ENCODE results near the gene PTPRF. TPM values are rescaled to one million over a fixed set of nuclear protein-coding genes. Genes with fewer than 3 reads are reported as not detected.
"Not testable (repeated sequence)": the region's sequence is repeated elsewhere in the genome, so short reads cannot be mapped to it uniquely, and the experiment has no call there.

Gene PTPRF
- total RNA-seq, 1 experiment from 2014 or later, result 30.8 TPM

- no peak for DNase-seq (ENCODE audit: extremely low read depth, low read depth)
These were observed 89.6 kb downstream of the PTPRF start for GRCh38 chr1:43619996-43620920.

- no peak for DNase-seq (ENCODE audit: extremely low read depth, low read depth)
These were observed 90.3 kb downstream of the PTPRF start for GRCh38 chr1:43620956-43621355.

- no peak for DNase-seq (ENCODE audit: extremely low read depth, low read depth)
These were observed 90.7 kb downstream of the PTPRF start for GRCh38 chr1:43621386-43621785.

- DNase-seq (ENCODE audit: extremely low read depth, low read depth), result no peak
These were observed 91.2 kb downstream of the PTPRF start for GRCh38 chr1:43621861-43622260.

- no peak for DNase-seq (ENCODE audit: extremely low read depth, low read depth)
These were observed 91.8 kb downstream of the PTPRF start for GRCh38 chr1:43622471-43622870.

GRCh38 chr1:43622901-43623780, 92.5 kb downstream of the PTPRF start:
- no peak for DNase-seq (ENCODE audit: extremely low read depth, low read depth)

GRCh38 chr1:43625063-43625780, 94.5 kb downstream of the PTPRF start:
- no peak for DNase-seq (ENCODE audit: extremely low read depth, low read depth)

GRCh38 chr1:43632135-43632670, 101.5 kb downstream of the PTPRF start:
- DNase-seq (ENCODE audit: extremely low read depth, low read depth), result no peak

- DNase-seq (ENCODE audit: extremely low read depth, low read depth), result no peak
These were observed 104.0 kb downstream of the PTPRF start for GRCh38 chr1:43634721-43635120.

- no peak for DNase-seq (ENCODE audit: extremely low read depth, low read depth)
These were observed 105.4 kb downstream of the PTPRF start for GRCh38 chr1:43636006-43636641.

GRCh38 chr1:43637267-43637666, 106.6 kb downstream of the PTPRF start:
- no peak for DNase-seq (ENCODE audit: extremely low read depth, low read depth)

- not testable (repeated sequence) for DNase-seq (ENCODE audit: extremely low read depth, low read depth)
These were observed 107.7 kb downstream of the PTPRF start for GRCh38 chr1:43638381-43638780.

- DNase-seq (ENCODE audit: extremely low read depth, low read depth), result no peak
These were observed 109.5 kb downstream of the PTPRF start for GRCh38 chr1:43639976-43640794.

GRCh38 chr1:43644558-43644957, 113.9 kb downstream of the PTPRF start:
- DNase-seq (ENCODE audit: extremely low read depth, low read depth), result no peak

GRCh38 chr1:43645461-43645860, 114.8 kb downstream of the PTPRF start:
- no peak for DNase-seq (ENCODE audit: extremely low read depth, low read depth)

- not testable (repeated sequence) for DNase-seq (ENCODE audit: extremely low read depth, low read depth)
These were observed 116.6 kb downstream of the PTPRF start for GRCh38 chr1:43647331-43647730.

- DNase-seq (ENCODE audit: extremely low read depth, low read depth), result no peak
These were observed 117.7 kb downstream of the PTPRF start for GRCh38 chr1:43648221-43648847.

- no peak for DNase-seq (ENCODE audit: extremely low read depth, low read depth)
These were observed 118.3 kb downstream of the PTPRF start for GRCh38 chr1:43648876-43649477.

Data from NCI-H460 (cell line).